NCI-H2196 (cell line): ENCODE measurements around the gene MS4A15.

ENCODE experiments used
- DNase-seq: peaks from one replicate; lab custom pipeline; 2025; ENCODE audit not compliant: unreplicated experiment; lab: John Stamatoyannopoulos, UW

MS4A15 gene

DNA sequence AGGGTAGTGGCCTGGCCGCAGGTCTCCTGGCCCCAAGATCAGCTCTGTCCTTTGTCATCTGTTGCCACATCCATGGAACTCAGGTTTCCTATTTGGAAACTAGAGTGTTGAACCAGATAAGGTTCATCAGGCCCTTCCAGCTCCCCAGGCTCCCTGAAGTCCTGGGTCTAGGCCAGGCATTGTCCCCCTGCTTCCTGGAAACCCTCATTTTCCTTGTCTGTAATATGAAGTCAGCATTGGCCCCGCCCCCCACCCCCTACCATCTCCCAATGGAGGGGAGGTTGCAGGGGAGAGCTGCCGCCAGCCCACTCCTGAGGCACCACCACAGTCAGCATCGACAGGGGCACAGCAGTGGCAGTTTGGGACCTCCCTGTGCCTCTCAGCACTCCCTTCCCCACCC is 19.5 kb downstream of the MS4A15 start:
- DNase-seq, result no peak

DNA sequence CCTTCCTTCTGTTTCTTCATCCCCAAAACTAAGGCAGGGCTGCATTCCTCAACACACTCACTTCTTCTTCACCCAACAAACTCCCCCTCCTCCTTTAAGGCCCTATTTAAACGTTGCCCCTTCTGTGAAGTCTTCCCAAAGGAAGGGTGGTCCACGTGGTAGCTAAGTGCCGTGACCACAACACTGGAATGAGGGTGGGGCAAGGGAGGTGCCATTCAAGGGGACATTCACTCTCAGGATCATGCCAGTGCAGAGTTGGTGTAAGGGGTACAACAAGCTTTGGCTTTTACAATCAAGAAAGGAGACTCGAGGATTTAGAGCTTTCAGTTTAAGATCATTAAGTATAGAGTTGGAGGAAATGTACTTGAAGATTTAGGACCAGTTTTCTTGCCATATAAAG is 20.4 kb downstream of the MS4A15 start:
- no peak for DNase-seq

DNA sequence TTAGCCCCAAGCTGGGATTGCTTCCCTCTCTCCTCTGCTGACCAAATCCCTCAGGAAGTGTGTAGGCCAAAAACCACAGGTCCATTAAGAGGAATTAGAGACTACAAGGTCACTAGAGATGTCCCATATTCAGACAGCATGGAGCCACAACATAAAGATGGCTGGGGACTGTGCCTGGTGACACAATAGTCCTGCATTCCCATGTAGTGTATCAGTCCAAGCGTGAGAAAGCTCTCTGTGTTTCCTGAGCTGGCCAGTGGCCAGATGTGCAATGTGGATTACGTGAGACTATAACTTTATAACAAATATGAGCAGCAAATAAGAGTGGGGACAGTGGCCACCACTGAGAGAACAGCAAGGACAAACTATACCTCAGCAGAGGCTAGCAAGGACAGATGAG is 20.9 kb downstream of the MS4A15 start:
- no peak for DNase-seq

DNA sequence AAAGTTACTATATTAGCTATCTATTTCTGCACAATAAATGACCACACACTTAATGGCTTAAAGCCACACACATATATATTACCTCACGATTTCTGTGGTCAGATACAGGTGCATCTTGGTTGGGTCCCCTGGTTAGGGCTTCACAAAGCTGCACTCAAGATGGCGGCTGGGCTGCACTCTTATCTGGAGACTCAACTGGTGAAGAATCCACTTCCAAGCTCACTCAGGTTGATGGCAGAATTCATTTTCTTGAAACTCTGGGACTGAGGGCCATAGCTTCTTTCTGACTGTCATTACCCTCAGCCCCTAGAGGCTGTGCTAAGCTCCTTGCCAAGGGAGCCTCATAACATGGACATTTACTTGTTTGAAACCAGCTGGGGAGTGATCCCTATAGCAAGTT is 23.4 kb downstream of the MS4A15 start:
- no peak for DNase-seq

DNA sequence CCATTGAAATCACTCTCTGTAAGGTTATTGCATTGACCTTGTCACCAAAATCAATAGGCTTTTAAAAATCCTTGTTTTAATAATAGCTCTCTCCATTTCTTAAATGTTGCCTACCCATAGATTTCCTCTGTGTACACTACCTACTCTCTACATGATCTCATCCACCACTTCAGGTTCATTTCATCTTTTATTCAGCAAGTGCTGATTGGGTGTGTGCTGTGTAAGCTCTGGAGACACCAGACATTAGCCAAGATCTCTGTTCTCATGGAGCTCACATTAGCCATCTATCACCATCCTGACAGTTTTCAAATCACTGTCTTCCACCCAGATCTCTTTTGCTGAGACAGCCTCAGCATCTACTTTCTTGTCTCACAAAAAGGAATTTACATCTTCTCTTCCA is 24.1 kb downstream of the MS4A15 start:
- no peak for DNase-seq

DNA sequence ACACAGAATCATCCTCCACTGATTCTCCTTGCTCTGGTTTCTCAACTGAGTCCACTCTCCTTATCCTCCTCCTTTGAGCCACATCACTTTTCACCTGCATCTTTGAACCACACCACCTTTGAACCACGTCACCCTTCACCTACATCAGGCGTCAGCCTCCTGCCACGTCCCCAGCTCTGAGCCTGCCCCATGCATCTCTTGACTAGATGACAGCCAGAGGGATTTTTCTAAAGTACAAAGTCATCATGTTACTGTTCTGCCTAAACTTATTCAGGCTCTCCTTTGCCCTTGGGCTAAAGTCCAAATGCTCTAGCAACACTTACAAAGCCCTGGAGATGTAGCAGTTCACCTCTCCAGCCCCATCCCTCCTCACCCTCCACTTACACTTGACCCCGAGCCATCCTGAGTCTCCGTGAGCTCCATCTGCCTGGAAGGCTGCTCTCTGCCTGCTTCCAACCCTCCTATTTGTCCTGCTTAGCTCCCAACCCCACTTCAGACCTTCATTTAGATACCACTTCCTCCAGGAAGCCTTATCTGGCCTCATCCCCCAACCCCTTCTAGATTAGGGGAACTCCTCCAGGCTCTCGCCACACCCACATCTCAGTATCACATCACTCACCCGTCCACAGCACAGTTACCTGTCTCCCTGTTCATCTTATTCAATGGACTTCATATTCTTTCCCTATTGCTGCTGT is 24.8 kb downstream of the MS4A15 start:
- DNase-seq, result no peak

DNA sequence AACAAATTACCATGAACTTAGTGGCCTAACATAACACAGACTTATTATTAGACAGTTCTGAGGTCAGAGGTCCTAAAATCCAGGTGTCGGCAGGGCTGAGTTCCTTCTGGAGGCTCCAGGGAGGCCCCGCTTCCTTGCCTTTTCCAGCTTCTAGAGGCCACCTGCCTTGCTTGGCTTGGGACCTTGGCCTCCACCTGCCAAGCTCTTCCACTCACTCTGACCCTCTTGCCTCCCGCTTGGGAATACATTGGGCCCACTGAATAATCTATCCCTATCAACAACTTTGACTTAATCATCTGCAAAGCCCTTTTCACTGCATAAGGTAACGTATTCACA is 25.3 kb downstream of the MS4A15 start:
- no peak for DNase-seq

DNA sequence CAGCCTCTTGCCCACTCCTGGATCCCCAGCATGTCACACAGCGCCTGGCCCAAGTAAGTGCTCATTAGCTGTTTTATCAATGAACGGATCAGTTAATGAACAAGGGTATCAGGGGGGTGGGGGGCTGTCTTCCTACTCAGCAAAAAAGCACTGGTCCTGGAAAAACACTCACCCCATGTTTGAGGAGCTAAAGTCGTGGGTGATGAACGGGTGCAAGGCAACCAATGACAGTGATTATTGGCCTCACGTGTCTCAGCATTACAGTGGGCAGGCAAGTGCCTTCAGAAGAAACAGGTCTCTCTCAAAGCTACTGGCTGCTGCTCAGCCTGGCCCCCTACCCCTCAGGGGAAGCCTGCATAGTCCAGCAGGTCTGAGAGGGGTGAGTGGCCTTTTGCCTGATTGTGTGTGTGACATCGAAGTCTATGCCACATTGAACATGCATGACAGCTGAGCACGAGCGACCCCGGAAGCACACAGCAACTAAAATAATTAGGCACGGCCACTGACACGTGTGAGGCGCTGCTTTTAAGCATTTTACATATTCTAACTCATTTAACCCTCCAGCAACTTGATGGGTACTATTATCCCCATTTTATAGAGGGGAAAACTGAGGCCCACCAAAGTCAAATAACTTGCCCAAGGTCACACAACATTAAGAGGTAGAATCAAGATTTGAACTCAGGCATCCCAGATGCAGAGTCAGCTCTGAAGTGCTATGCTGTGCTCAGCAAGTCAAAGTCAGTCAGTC is 25.9 kb downstream of the MS4A15 start:
- no peak for DNase-seq

DNA sequence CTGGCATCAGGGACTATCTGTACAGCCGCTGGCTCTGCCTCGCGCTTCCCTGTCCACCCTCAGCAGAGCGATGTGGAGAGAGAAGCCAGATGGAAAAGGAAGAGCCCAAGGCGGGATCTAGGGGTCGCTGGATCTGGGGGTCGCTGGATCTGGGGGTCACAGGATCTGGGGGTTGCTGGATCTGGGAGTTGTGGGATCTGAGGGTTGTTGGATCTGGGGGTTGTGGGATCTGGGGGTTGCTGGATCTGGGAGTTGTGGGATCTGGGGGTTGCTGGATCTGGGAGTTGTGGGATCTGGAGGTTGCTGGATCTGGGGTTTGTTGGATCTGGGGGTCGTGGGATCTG is 26.4 kb downstream of the MS4A15 start:
- no peak for DNase-seq

DNA sequence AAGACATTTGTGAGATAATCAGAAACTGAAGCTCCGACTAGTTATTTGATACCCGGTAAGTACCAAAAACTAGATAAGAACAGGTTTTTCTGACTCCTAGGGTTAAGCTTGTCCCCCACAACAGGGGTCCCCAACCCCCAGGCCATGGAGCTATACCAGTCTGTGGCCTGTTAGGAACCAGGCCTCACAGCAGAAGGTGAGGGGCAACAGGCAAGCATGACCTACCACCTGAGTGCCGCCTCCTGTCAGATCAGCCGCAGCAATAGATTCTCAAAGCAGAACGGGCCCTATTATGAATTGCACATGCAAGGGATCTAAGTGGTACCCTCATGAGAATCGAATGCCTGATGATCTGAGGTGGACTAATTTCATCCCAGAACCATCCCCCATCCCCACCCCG is 27.2 kb downstream of the MS4A15 start:
- DNase-seq, result no peak

DNA sequence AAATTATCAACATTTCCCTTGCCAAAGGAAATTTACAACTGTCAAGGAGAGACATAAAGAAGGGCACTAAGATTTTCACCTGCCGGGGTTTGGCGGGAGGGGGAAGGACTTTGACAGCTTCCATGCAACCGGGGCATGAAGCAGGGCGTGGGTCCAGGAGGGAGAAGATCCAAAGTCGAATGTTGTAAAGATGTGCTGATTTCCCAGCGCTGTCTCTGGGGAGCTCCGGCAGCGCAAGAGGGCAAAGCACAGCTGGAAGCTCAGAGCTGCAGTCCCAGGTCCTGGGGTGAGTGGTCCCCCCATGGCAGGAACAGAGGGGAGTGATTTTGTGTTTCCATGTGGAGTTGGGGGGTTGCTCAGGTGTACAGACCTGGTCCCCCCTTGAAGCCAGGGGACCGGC is 28.5 kb downstream of the MS4A15 start, which contains the start of gene MS4A10:
Gene MS4A10, plus strand, starts transcription at position 198 of the 400 bp plus-strand sequence. CDS start 5,003 bp downstream, outside the sequence.
- DNase-seq, result no peak

DNA sequence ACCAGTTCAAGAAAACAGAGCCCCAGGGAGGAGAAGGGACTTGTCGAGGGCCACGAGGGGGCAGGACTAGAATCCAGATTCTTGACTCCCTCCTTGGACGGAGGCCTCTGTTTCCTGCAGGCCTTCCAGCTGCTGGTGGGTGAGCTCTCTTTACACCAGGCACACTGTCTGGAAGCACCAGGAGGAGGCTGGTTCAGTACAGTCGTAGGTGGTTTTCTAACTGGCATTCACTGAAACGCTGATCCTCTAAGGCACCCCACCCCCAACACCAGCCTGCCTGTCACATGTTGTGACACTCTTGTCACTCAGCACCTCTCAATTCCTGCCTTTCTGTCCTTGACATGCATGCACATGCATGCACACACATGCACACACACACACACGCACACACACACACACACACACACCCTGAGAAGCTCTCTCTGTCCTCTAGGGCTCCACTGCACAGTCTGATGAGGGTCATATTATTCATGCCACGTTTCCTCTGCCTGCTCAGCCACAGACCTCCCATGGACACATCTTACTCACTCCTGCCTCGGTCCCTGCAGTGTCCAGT is 29.2 kb downstream of the MS4A15 start:
- DNase-seq, result no peak

DNA sequence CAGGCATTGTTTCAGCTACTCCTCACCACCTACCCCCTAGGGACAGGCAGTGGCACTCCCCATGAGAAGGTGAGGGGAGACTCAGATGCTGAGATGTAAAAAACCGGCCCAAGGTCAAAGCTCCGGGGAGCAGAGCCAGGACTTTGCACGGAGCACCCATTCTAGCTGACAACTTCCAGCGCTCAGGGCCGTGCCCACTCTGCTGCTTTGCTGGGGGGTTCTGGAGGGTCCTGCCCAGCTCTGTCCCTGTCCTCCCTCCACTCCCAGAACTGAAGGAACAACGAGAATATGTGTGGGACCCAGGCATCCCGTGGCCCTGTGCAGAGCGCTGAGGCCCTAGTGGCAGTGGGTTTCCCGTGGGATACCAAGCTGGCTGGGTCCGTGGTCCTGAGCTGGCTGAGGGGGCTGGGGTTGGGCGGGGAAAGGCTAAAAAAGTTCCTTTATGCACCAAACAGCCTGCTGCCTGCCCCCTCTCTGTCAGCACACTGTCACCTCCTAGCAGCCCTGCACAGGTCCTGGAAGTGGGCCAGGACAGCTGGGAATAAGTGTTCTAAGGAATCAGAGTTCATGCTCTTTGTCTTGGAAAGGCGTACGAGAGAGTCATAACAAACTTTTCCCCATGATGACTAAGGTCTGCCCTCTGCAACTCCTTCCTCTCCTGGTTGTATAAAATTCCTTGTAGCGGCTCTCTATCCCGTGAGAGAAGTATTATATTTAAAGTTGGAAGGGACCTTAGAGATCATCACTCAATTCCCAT is 30.3 kb downstream of the MS4A15 start:
- DNase-seq, result no peak

DNA sequence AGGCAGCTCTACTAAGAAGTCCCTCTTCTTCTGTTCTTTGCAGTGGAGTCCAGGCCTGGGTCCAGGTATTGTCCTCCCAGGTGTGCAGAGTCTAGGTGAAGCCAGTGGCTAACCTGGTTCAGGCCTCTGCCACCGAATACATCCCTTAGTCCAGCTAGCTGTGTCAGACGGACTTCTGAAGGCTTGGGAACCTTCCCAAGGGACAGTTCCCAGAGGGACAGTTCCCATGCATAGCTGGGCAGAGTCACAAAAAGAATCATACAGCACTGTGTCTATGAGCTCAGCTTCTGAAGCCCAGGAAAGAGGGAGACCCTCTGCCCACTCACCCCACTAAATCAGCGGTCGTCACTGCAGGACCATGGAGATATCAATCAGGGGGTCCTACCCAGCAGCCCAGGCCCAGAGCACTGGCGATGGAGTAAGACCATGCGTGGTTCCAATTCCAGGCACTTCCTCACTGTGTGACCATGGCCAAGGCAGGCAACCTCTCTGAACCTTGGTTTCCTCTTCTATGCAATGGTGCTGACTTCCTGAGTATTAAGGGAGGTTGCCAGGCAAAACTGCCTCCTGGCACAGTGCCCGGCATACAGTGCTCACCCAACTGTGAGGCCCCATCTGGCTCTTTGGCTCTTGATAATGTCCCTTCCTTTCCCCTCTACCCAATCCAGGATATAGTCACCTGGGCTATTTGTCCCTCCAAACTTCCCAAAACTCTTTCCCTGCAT is 31.9 kb downstream of the MS4A15 start:
- no peak for DNase-seq

DNA sequence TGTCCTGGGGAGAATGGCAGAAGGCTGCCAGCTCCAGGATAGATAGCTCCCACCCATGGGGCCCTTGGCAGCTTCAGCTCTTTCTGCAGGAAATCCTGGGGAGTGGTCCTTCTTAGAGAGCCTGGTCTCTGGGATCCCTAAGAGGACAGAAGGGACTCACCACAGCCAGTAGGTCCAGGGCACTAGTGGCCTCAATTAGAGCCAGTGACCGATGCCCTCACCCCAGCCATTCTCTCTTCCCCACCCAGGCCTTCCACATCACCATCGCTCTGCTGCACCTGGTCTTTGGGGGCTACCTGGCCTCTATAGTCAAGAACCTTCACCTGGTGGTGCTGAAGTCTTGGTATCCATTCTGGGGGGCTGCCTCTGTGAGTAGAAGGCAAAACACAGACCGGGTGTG is 34.1 kb downstream of the MS4A15 start:
- no peak for DNase-seq

DNA sequence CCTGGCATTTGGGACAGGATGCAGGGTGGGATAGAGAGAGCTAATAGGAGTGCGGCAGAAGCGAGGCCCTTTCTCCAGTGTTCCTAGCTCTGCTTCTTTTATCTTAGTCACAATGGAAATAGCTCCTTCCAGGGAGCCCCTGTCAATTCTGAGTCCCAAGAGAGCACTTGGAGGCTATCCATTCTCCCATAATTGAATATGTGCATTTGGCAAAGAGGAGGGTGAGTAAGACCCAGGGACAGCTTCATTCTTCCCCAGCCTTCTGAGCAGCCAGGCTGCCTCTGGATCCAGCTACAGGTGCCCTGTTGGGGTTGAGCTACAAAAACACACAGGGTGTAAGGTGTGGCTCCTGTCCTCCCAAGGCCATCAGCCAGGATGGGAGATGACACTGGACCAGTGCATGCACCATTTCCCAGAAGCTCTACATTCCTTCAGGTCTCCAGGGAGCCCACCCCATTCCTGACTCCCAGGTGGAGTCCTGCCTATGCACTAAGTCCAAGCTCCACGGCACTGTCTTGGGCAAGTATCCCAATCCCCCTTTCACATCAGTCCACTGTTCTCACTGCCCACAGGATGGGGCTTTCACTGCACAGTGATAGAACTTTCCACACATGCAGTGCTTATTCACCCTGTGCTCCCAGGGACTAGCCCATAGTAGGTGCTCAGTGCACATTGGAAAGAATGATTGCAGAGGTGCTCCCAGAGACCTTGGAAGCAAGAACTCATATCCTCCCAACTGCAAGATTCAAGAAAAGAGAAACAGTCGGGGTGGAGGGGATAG is 34.7 kb downstream of the MS4A15 start:
- no peak for DNase-seq

DNA sequence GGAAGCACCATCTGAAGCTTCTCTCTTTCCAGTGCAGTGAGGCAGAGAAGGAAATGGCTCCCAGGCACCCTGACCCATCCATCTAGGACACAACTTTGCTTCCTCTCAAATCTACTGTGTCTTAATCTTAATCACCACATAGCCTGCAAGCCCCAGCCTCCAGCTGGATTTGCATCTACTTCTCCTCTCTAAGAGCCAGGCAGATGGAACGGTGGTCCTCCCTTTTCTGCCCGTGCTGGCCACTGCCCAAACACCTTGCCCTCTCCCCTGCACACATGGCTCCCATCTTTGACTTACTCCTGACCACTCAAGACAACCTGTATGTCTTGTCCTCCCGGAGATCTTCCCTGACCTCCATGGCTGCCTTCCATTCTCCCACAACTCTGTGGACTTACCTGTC is 35.9 kb downstream of the MS4A15 start:
- no peak for DNase-seq

DNA sequence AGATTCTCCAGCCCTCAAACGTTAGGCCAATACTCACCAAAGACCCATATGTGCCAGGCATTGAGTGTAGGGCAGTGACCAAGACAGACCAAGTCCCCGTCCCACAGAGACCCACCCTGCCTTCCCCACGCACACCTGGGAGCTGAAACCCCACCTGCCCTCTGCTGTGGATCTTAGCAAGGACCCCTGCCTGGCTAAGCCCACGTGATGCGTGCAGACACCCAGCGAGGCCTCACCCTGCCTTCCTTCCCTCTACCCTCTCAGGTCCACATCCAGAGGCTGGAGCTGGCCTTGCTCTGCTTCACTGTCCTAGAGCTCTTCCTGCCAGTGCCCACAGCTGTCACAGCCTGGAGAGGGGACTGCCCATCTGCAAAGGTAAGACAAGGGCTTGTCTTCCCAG is 38.6 kb downstream of the MS4A15 start:
- no peak for DNase-seq

DNA sequence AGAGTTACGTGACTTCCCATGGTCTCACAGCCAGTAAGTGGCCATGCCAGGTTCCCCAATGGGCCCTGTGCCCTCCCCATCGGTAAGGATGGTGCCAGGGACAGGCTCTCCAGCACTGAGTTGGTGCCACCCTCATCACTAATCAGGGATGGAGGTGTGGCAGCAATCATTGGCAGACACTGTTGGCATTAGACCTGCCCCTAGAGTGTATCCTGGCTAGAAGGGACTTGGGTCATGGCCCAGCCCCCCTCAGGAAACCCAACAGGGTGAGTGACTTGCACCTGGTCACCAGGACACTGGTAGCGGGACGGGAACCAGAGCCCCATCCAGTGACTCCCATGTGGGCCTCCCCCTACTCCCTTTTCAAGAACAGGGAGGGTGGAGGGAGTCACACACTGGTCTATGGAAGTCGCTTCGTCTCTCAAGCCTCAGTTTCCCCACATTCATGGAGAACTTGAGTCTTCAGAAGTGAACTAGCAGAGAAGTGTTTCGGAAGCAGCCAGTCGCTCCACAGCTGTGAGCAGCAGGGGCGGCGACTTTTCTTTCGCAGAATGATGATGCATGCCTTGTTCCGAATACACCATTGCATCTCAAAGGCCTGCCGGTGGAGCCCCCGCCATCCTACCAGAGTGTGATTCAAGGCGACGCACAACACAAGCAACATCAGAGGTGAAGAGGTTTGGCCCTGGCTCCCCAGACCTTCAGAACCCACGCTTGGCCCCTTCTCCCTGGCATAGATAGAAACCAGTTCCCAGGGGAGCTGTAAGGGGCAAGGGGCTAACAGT is 41.4 kb downstream of the MS4A15 start:
- no peak for DNase-seq

DNA sequence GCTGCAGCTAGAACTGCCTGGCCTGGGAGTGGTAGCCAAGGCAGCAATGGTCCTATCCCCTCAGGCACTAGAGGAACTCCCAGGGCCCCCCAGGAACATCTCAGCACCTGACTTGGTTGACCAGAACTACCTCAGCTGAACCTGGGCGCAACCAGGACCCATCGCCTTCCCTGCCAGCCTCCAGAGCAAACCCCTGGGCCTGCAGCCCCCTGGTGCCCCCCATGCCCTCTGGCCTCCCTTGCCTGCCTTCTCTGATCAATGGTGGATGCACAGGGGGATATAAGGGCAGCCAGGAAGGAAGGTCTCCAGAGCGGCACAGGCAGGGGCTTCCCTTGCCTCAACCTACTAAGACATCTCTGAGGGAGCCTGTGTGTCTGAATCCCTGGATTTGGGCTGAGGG is 42.0 kb downstream of the MS4A15 start:
- no peak for DNase-seq
